Left ventricle myocardium inferior (tissue), 1 donor: ENCODE results near the gene TMEM101. TPM values are rescaled to one million over a fixed set of nuclear protein-coding genes. Genes with fewer than 3 reads are reported as not detected.

Source experiments
- DNase-seq: peaks from one replicate; pipeline ENCODE4 v3.0.0-alpha.2; 2020
- H3K27ac ChIP-seq: fragments of 200-600 bp; replicated peaks from 2 replicates; pipeline ENCODE4 v1.8.0; 2021
- H3K27me3 ChIP-seq: fragments of 200-600 bp; 2 replicates; pipeline ENCODE4 v1.8.0; 2021; ENCODE audit warnings: low read depth
- H3K36me3 ChIP-seq: fragments of 200-600 bp; 2 replicates; pipeline ENCODE4 v1.8.0; 2021
- H3K4me1 ChIP-seq: fragments of 200-600 bp; 2 replicates; pipeline ENCODE4 v1.8.0; 2021
- H3K4me3 ChIP-seq: fragments of 200-600 bp; 2 replicates; pipeline ENCODE4 v1.8.0; 2021; ENCODE audit warnings: mild to moderate bottlenecking, moderate library complexity
- H3K9me3 ChIP-seq: fragments of 200-600 bp; replicated peaks from 2 replicates; pipeline ENCODE4 v1.8.0; 2021
- CTCF ChIP-seq: fragments of 200-600 bp; IDR thresholded peaks from 2 replicates; pipeline ENCODE4 v1.8.0; 2021; ENCODE audit warnings: antibody characterized with exemption, mild to moderate bottlenecking, borderline replicate concordance
- intact Hi-C: fragments of 100-400 bp; cut with micrococcal nuclease; formaldehyde crosslinking; loops from one replicate; pipeline ENCODE4 v1.11.0; 2022
- total RNA-seq: library from RNA; stranded (reverse); fragmentation: NEBNext Ultra II Directional; extraction: Animal tissue kit (Norgen Biotek cat#: 25700); gene quantifications from one replicate; pipeline ENCODE4 v1.2.1, GENCODE V29; 2021
- donor health status: DM: no; HTN: yes; CAD: no; lungs with severe emphysema.

TMEM101 gene
- total RNA-seq, 1 donor from 2014 or later: 18.3 TPM

- H3K27ac ChIP-seq: peak overlapping the region; percentile 85
- DNase-seq: no peak
- intact Hi-C loops: no loop called here
- TF ChIP-seq CTCF: no peak
- no peaks in the 10 kb centered on the region for H3K27me3 ChIP-seq
- H3K36me3 ChIP-seq: peaks cover 7% of the 10 kb centered on the region
- H3K4me3 ChIP-seq: peak overlapping the region; percentile 93
- H3K9me3 ChIP-seq: no peaks in the 10 kb centered on the region
- H3K4me1 ChIP-seq: peaks cover 45% of the 10 kb centered on the region
Measured at GRCh38 chr17:44014133-44014436, 678 bp downstream of the TMEM101 start.

GRCh38 chr17:44012874-44013273, 1.9 kb downstream of the TMEM101 start:
- no peak for TF ChIP-seq CTCF
- Histone ChIP-seq H3K36me3 (peaks cover 7% of the 10 kb centered on the region), H3K4me3 (no peak overlapping the region), H3K9me3 (no peaks in the 10 kb centered on the region), H3K27me3 (no peaks in the 10 kb centered on the region), H3K27ac (peak overlapping the region; percentile 74), H3K4me1 (peaks cover 53% of the 10 kb centered on the region)
- DNase-seq: no peak
- intact Hi-C loops: no loop called here

GRCh38 chr17:44012391-44012790, 2.4 kb downstream of the TMEM101 start:
- no peak for TF ChIP-seq CTCF
- Histone ChIP-seq H3K27me3 (no peaks in the 10 kb centered on the region), H3K4me3 (no peak overlapping the region), H3K27ac (peak overlapping the region; percentile 74), H3K4me1 (peaks cover 58% of the 10 kb centered on the region), H3K9me3 (no peaks in the 10 kb centered on the region), H3K36me3 (peaks cover 7% of the 10 kb centered on the region)
- DNase-seq: no peak
- intact Hi-C loops: no loop called here

- H3K36me3 ChIP-seq: peaks cover 7% of the 10 kb centered on the region
- intact Hi-C loops: no loop called here
- peaks cover 63% of the 10 kb centered on the region for H3K4me1 ChIP-seq
- H3K27me3 ChIP-seq: no peaks in the 10 kb centered on the region
- H3K9me3 ChIP-seq: no peaks in the 10 kb centered on the region
- TF ChIP-seq CTCF: no peak
- H3K4me3 ChIP-seq: no peak overlapping the region
- H3K27ac ChIP-seq: peak overlapping the region; percentile 74
- DNase-seq: no peak
Measured at GRCh38 chr17:44011876-44012275, 2.9 kb downstream of the TMEM101 start.

- no peak for TF ChIP-seq CTCF
- no peak overlapping the region for H3K4me3 ChIP-seq
- peaks cover 69% of the 10 kb centered on the region for H3K4me1 ChIP-seq
- peaks cover 7% of the 10 kb centered on the region for H3K36me3 ChIP-seq
- peaks cover 5% of the 10 kb centered on the region for H3K27me3 ChIP-seq
- DNase-seq: no peak
- peak overlapping the region; percentile 74 for H3K27ac ChIP-seq
- intact Hi-C loops: no loop called here
- H3K9me3 ChIP-seq: no peaks in the 10 kb centered on the region
Measured at GRCh38 chr17:44010966-44011647, 3.7 kb downstream of the TMEM101 start.
